ENCODE data around the gene JAKMIP1. TPM values are rescaled to one million over a fixed set of nuclear protein-coding genes. Genes with fewer than 3 reads are reported as not detected.

Gene JAKMIP1
- total RNA-seq, 1 experiment from 2014 or later = not detected

- ChIA-PET RAD21 (ENCODE audit: low non-redundant PET in 1 of 2, low total read pairs in 2 of 2, uncharacterized antibody in 2 of 2, unreplicated experiment in 2 of 2) (no interaction called here), CTCF (interaction anchor here (0.9 kb wide), 1 partner anchor 10 kb away, joined by 3 read pairs; no protein-coding TSS in a partner anchor), POLR2A (no interaction called here)
- Histone ChIP-seq H4K20me1 (ENCODE audit: insufficient read depth) (no peaks in the 10 kb centered on the region), H3K9me2 (ENCODE audit: insufficient read depth) (no peaks in the 10 kb centered on the region), H3K79me2 (ENCODE audit: insufficient read depth, low read length) (no peaks in the 10 kb centered on the region), H3K4me2 (ENCODE audit: low read length) (no peak overlapping the region), H3K4me1 (ENCODE audit: control insufficient read depth in 1 of 2, insufficient read depth in 2 of 2, low read length in 2 of 2) (no peaks in the 10 kb centered on the region), H3K27me3 (ENCODE audit: insufficient read depth, low read length) (no peaks in the 10 kb centered on the region), H3K4me3 (replicated peaks in 1 of 2; ENCODE audit: low read depth in 1 of 2, low read length in 2 of 2) (no peak overlapping the region), H3K27ac (ENCODE audit: low read depth, low read length) (no peak overlapping the region), H3K9ac (ENCODE audit: low read length) (no peak overlapping the region), H3K9me3 (ENCODE audit: control insufficient read depth in 1 of 2, insufficient read depth in 1 of 2, low read depth in 1 of 2, low read length in 2 of 2) (no peaks in the 10 kb centered on the region; a peak in 1 of 4 replicates), H2AFZ (ENCODE audit: low read depth, low read length, poor library complexity, severe bottlenecking) (no peak overlapping the region), H3K36me3 (ENCODE audit: control insufficient read depth in 1 of 2, insufficient read depth in 2 of 2, low read length in 2 of 2) (no peaks in the 10 kb centered on the region)
- intact Hi-C loops (cut with micrococcal nuclease) = no loop called here
- BruUV-seq (replicated peaks) = no TSS peak
- ATAC-seq (no peak), DNase-seq (ENCODE audit: low read depth, low spot score) (no peak)
- no peak for TF ChIP-seq CBX3 (IDR thresholded peaks at IDR 0.05; ENCODE audit: low read depth)
Observed at GRCh38 chr4:6121276-6121850, 79.0 kb downstream of the JAKMIP1 start.

DNA sequence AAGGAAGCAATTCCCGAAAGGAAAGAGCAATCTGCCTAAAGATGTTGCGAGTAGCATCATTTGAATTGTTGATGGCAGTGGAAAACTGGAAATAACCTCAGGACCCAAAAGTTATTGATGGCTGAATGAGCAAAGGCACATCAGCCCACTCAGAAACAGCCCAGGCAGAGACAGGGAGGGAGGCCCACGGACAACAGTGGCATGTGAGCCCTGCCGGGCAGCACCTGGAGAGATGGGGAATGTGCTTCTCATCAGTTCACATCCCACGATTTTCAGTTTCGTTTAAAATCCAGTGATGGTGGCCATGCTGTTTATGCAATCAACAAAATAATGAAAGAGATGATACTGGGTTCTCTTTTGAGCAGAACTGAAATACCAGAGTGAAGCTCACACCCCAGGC is 80.0 kb downstream of the JAKMIP1 start:
- H3K79me2 ChIP-seq (ENCODE audit: insufficient read depth, low read length) = no peaks in the 10 kb centered on the region
- no peak overlapping the region for H2AFZ ChIP-seq (ENCODE audit: low read depth, low read length, poor library complexity, severe bottlenecking)
- no peak overlapping the region for H3K4me3 ChIP-seq (replicated peaks in 1 of 2; ENCODE audit: low read depth in 1 of 2, low read length in 2 of 2)
- intact Hi-C loops (cut with micrococcal nuclease) = no loop called here
- TF ChIP-seq JUND (IDR thresholded peaks at IDR 0.05) (no peak), SRF (IDR thresholded peaks at IDR 0.05; ENCODE audit: low read depth) (no peak), ELF1 (IDR thresholded peaks at IDR 0.05; ENCODE audit: borderline replicate concordance, low read depth) (no peak)
- TF ChIP-seq, protein P1, sequence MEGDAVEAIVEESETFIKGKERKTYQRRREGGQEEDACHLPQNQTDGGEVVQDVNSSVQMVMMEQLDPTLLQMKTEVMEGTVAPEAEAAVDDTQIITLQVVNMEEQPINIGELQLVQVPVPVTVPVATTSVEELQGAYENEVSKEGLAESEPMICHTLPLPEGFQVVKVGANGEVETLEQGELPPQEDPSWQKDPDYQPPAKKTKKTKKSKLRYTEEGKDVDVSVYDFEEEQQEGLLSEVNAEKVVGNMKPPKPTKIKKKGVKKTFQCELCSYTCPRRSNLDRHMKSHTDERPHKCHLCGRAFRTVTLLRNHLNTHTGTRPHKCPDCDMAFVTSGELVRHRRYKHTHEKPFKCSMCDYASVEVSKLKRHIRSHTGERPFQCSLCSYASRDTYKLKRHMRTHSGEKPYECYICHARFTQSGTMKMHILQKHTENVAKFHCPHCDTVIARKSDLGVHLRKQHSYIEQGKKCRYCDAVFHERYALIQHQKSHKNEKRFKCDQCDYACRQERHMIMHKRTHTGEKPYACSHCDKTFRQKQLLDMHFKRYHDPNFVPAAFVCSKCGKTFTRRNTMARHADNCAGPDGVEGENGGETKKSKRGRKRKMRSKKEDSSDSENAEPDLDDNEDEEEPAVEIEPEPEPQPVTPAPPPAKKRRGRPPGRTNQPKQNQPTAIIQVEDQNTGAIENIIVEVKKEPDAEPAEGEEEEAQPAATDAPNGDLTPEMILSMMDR (IDR thresholded peaks at IDR 0.05 in 2 of 3, conservative IDR thresholded peaks at IDR 0.05 in 1 of 3; ENCODE audit: borderline replicate concordance in 1 of 3, insufficient read depth in 1 of 3, low read depth in 2 of 3, low read length in 2 of 3) = no peak
- ChIA-PET RAD21 (ENCODE audit: low non-redundant PET in 1 of 2, low total read pairs in 2 of 2, uncharacterized antibody in 2 of 2, unreplicated experiment in 2 of 2) (no interaction called here), CTCF (interaction anchor here (0.9 kb wide), 1 partner anchor 9 kb away, joined by 3 read pairs; no protein-coding TSS in a partner anchor), POLR2A (no interaction called here)
- no peaks in the 10 kb centered on the region for H3K27me3 ChIP-seq (ENCODE audit: insufficient read depth, low read length)
- no TSS peak for BruUV-seq (replicated peaks)
- DNase-seq (ENCODE audit: low read depth, low spot score) = no peak
- H3K4me1 ChIP-seq (ENCODE audit: control insufficient read depth in 1 of 2, insufficient read depth in 2 of 2, low read length in 2 of 2) = no peaks in the 10 kb centered on the region
- H3K9ac ChIP-seq (ENCODE audit: low read length) = no peak overlapping the region
- H4K20me1 ChIP-seq (ENCODE audit: insufficient read depth) = no peaks in the 10 kb centered on the region
- H3K27ac ChIP-seq (ENCODE audit: low read depth, low read length) = no peak overlapping the region
- H3K4me2 ChIP-seq (ENCODE audit: low read length) = no peak overlapping the region
- H3K36me3 ChIP-seq (ENCODE audit: control insufficient read depth in 1 of 2, insufficient read depth in 2 of 2, low read length in 2 of 2) = no peaks in the 10 kb centered on the region
- no peaks in the 10 kb centered on the region for H3K9me2 ChIP-seq (ENCODE audit: insufficient read depth)
- no peaks in the 10 kb centered on the region for H3K9me3 ChIP-seq (ENCODE audit: control insufficient read depth in 1 of 2, insufficient read depth in 1 of 2, low read depth in 1 of 2, low read length in 2 of 2)
- ATAC-seq = no peak
